MM.1S (cell line): ENCODE data around the gene IMMP2L.

ENCODE experiments used
- DNase-seq: peaks from one replicate; pipeline ENCODE4 v3.0.0-alpha.2; 2015
- H2AFZ ChIP-seq: fragments of 300-600 bp; sonication (generic); 2 replicates; pipeline ENCODE4 v1.6.0; 2016; ENCODE audit warnings: antibody characterized with exemption, low read length
- H3F3A ChIP-seq: fragments of 300-600 bp; sonication (generic); 2 replicates; pipeline ENCODE4 v1.6.1; 2016; ENCODE audit warnings: mild to moderate bottlenecking, antibody characterized with exemption, low read length, moderate library complexity, mixed read lengths; ENCODE audit not compliant: insufficient read depth
- H3K27ac ChIP-seq: fragments of 300-600 bp; sonication (generic); 2 replicates; pipeline ENCODE4 v1.5.1; 2016; ENCODE audit warnings: mild to moderate bottlenecking, low read length
- H3K27me3 ChIP-seq: fragments of 300-600 bp; sonication (generic); replicated peaks from 2 replicates; pipeline ENCODE4 v1.6.0; 2016; ENCODE audit warnings: low read length; ENCODE audit not compliant: insufficient read depth
- H3K36me3 ChIP-seq: fragments of 300-600 bp; sonication (generic); replicated peaks from 2 replicates; pipeline ENCODE4 v1.6.1; 2016; ENCODE audit warnings: mild to moderate bottlenecking, low read length, mixed read lengths; ENCODE audit not compliant: insufficient read depth
- H3K4me1 ChIP-seq: fragments of 300-600 bp; sonication (generic); 2 replicates; pipeline ENCODE4 v1.6.1; 2016; ENCODE audit warnings: low read length, mixed read lengths
- H3K4me2 ChIP-seq: fragments of 300-600 bp; sonication (generic); 2 replicates; pipeline ENCODE4 v1.6.0; 2016; ENCODE audit warnings: low read depth, low read length
- H3K4me3 ChIP-seq: fragments of 300-600 bp; sonication (generic); 2 replicates; pipeline ENCODE4 v1.5.1; 2016; ENCODE audit warnings: low read length, mixed read lengths
- H3K79me2 ChIP-seq: fragments of 300-600 bp; sonication (generic); 2 replicates; pipeline ENCODE4 v1.6.1; 2016; ENCODE audit warnings: mixed run types, low read length, mixed read lengths
- H3K9ac ChIP-seq: fragments of 300-600 bp; sonication (generic); 2 replicates; pipeline ENCODE4 v1.6.1; 2016; ENCODE audit warnings: low read length, mixed read lengths
- H3K9me2 ChIP-seq: fragments of 300-600 bp; sonication (generic); replicated peaks from 2 replicates; pipeline ENCODE4 v1.6.1; 2016; ENCODE audit warnings: mild to moderate bottlenecking, low read length, mixed read lengths; ENCODE audit not compliant: insufficient read depth
- H3K9me3 ChIP-seq: fragments of 300-600 bp; sonication (generic); replicated peaks from 2 replicates; pipeline ENCODE4 v1.6.1; 2016; ENCODE audit warnings: mild to moderate bottlenecking, low read length, mixed read lengths; ENCODE audit not compliant: insufficient read depth
- H4K20me1 ChIP-seq: fragments of 300-600 bp; sonication (generic); 2 replicates; pipeline ENCODE4 v1.6.1; 2016; ENCODE audit warnings: mild to moderate bottlenecking, low read length, moderate library complexity, mixed read lengths; ENCODE audit not compliant: insufficient read depth
- CTCF ChIP-seq: fragments of 300-600 bp; sonication (generic); IDR thresholded peaks from 2 replicates; pipeline ENCODE4 v1.5.1; 2016; ENCODE audit warnings: antibody characterized with exemption, low read length, mixed read lengths
- EZH2 ChIP-seq: fragments of 300-600 bp; sonication (generic); optimal IDR thresholded peaks from 2 replicates; pipeline ENCODE3; 2017; ENCODE audit warnings: low read depth, mild to moderate bottlenecking, antibody characterized with exemption, low read length, mixed read lengths
- EZH2phosphoT487 ChIP-seq: fragments of 300-600 bp; sonication (generic); IDR thresholded peaks from 2 replicates; pipeline ENCODE4 v1.6.1; 2018; ENCODE audit warnings: antibody characterized with exemption, low read length

Gene IMMP2L

GRCh38 chr7:111410899-111411298 is 151.4 kb downstream of the IMMP2L start:
- no peaks in the 10 kb centered on the region for H3K27me3 ChIP-seq
- H3K4me2 ChIP-seq, result no peak overlapping the region
- H3K4me3 ChIP-seq, result no peak overlapping the region
- no peaks in the 10 kb centered on the region for H3F3A ChIP-seq
- H3K36me3 ChIP-seq, result no peaks in the 10 kb centered on the region
- no peak overlapping the region for H3K27ac ChIP-seq
- H3K9me3 ChIP-seq, result no peaks in the 10 kb centered on the region
- no peak for TF ChIP-seq EZH2phosphoT487
- H3K9ac ChIP-seq, result no peak overlapping the region
- no peaks in the 10 kb centered on the region for H3K79me2 ChIP-seq
- H3K4me1 ChIP-seq, result peaks cover 13% of the 10 kb centered on the region
- DNase-seq, result no peak
- H4K20me1 ChIP-seq, result no peaks in the 10 kb centered on the region
- no peak overlapping the region for H2AFZ ChIP-seq
- no peaks in the 10 kb centered on the region for H3K9me2 ChIP-seq

GRCh38 chr7:111409714-111410422 is 152.4 kb downstream of the IMMP2L start:
- H3K4me3 ChIP-seq, result no peak overlapping the region
- no peak overlapping the region for H2AFZ ChIP-seq
- H3K9ac ChIP-seq, result no peak overlapping the region
- no peaks in the 10 kb centered on the region for H4K20me1 ChIP-seq
- H3K36me3 ChIP-seq, result no peaks in the 10 kb centered on the region
- H3K79me2 ChIP-seq, result no peaks in the 10 kb centered on the region
- TF ChIP-seq EZH2phosphoT487 (no peak), CTCF (no peak), EZH2 (no peak)
- no peaks in the 10 kb centered on the region for H3F3A ChIP-seq
- no peak for DNase-seq
- peaks cover 13% of the 10 kb centered on the region for H3K4me1 ChIP-seq
- H3K9me2 ChIP-seq, result no peaks in the 10 kb centered on the region
- no peak overlapping the region for H3K27ac ChIP-seq
- H3K9me3 ChIP-seq, result no peaks in the 10 kb centered on the region
- no peaks in the 10 kb centered on the region for H3K27me3 ChIP-seq
- no peak overlapping the region for H3K4me2 ChIP-seq

- H2AFZ ChIP-seq, result no peak overlapping the region
- H3K27me3 ChIP-seq, result no peaks in the 10 kb centered on the region
- DNase-seq, result peak; percentile 71
- H3K4me3 ChIP-seq, result no peak overlapping the region
- H4K20me1 ChIP-seq, result no peaks in the 10 kb centered on the region
- H3K4me2 ChIP-seq, result peak overlapping the region; percentile 22
- H3K27ac ChIP-seq, result no peak overlapping the region
- H3K36me3 ChIP-seq, result no peaks in the 10 kb centered on the region
- no peaks in the 10 kb centered on the region for H3F3A ChIP-seq
- H3K4me1 ChIP-seq, result peaks cover 13% of the 10 kb centered on the region
- TF ChIP-seq CTCF (no peak), EZH2phosphoT487 (no peak), EZH2 (no peak)
- H3K9ac ChIP-seq, result no peak overlapping the region
- H3K9me2 ChIP-seq, result no peaks in the 10 kb centered on the region
- H3K9me3 ChIP-seq, result no peaks in the 10 kb centered on the region
- H3K79me2 ChIP-seq, result no peaks in the 10 kb centered on the region
These were observed 153.6 kb downstream of the IMMP2L start for GRCh38 chr7:111408724-111409123.

GRCh38 chr7:111407258-111407657 is 155.0 kb downstream of the IMMP2L start:
- Histone ChIP-seq H3K27me3 (no peaks in the 10 kb centered on the region), H4K20me1 (no peaks in the 10 kb centered on the region), H2AFZ (no peak overlapping the region), H3K4me1 (peaks cover 13% of the 10 kb centered on the region), H3K79me2 (no peaks in the 10 kb centered on the region), H3K4me2 (no peak overlapping the region), H3K9me3 (no peaks in the 10 kb centered on the region), H3K36me3 (no peaks in the 10 kb centered on the region), H3F3A (no peaks in the 10 kb centered on the region), H3K9me2 (no peaks in the 10 kb centered on the region), H3K9ac (no peak overlapping the region), H3K27ac (no peak overlapping the region), H3K4me3 (no peak overlapping the region)
- no peak for DNase-seq
- TF ChIP-seq CTCF, result no peak
- TF ChIP-seq EZH2, result no peak
- TF ChIP-seq EZH2phosphoT487, result no peak
